ENCODE data around the gene CNTF. TPM values are rescaled to one million over a fixed set of nuclear protein-coding genes. Genes with fewer than 3 reads are reported as not detected.
A peak's percentile ranks its signal among the peaks of the same experiment; 100 is the strongest.
"Not testable (repeated sequence)": the region's sequence is repeated elsewhere in the genome, so short reads cannot be mapped to it uniquely, and the experiment has no call there.

Gene CNTF
- total RNA-seq, result 1.8 TPM

- DNase-seq (ENCODE audit: low spot score), result no peak
Observed at GRCh38 chr11:58622344-58622743, at the start of gene CNTF. Gene CNTF (plus strand): TSS chr11:58622665. CDS start chr11:58622753, 88 bp downstream.

GRCh38 chr11:58572906-58573305 is 49.6 kb upstream of the CNTF start:
- DNase-seq (ENCODE audit: low spot score), result not testable (repeated sequence)

GRCh38 chr11:58573451-58574104 is 48.9 kb upstream of the CNTF start:
- no peak for DNase-seq (ENCODE audit: low spot score)

- DNase-seq (ENCODE audit: low spot score), result no peak
Observed at GRCh38 chr11:58574881-58575280, 47.6 kb upstream of the CNTF start.

GRCh38 chr11:58575377-58576020 is 47.0 kb upstream of the CNTF start, which contains the start of gene LPXN:
Gene LPXN (minus strand): TSS chr11:58575856. CDS start chr11:58575772, 84 bp downstream.
- no peak for DNase-seq (ENCODE audit: low spot score)

- DNase-seq (ENCODE audit: low spot score), result no peak
Observed at GRCh38 chr11:58576887-58577471, 45.5 kb upstream of the CNTF start.

GRCh38 chr11:58577555-58578135 is 44.8 kb upstream of the CNTF start:
- no peak for DNase-seq (ENCODE audit: low spot score)

- peak; percentile 97 for DNase-seq (ENCODE audit: low spot score)
Observed at GRCh38 chr11:58578136-58578634, 44.3 kb upstream of the CNTF start.

GRCh38 chr11:58578635-58579191 is 43.8 kb upstream of the CNTF start, which contains the start of gene ZFP91:
Gene ZFP91 (plus strand): TSS chr11:58579063. CDS start chr11:58579282, 219 bp downstream.
- DNase-seq (ENCODE audit: low spot score), result peak; percentile 98

GRCh38 chr11:58579192-58580129 is 43.0 kb upstream of the CNTF start:
- peak; percentile 95 for DNase-seq (ENCODE audit: low spot score)

GRCh38 chr11:58580311-58580710 is 42.2 kb upstream of the CNTF start:
- DNase-seq (ENCODE audit: low spot score), result no peak

GRCh38 chr11:58582437-58582836 is 40.0 kb upstream of the CNTF start:
- DNase-seq (ENCODE audit: low spot score), result no peak

GRCh38 chr11:58586998-58587397 is 35.5 kb upstream of the CNTF start:
- DNase-seq (ENCODE audit: low spot score), result no peak

GRCh38 chr11:58591659-58592058 is 30.8 kb upstream of the CNTF start:
- no peak for DNase-seq (ENCODE audit: low spot score)

GRCh38 chr11:58592760-58593472 is 29.5 kb upstream of the CNTF start:
- DNase-seq (ENCODE audit: low spot score), result no peak

- no peak for DNase-seq (ENCODE audit: low spot score)
Observed at GRCh38 chr11:58594826-58595225, 27.6 kb upstream of the CNTF start.

- no peak for DNase-seq (ENCODE audit: low spot score)
Observed at GRCh38 chr11:58596621-58597020, 25.8 kb upstream of the CNTF start.

GRCh38 chr11:58597486-58598144 is 24.9 kb upstream of the CNTF start:
- DNase-seq (ENCODE audit: low spot score), result no peak

- no peak for DNase-seq (ENCODE audit: low spot score)
Observed at GRCh38 chr11:58600510-58600909, 22.0 kb upstream of the CNTF start.
